IPS-NIHi7 (cell line): Measurements from ENCODE around the gene CREBL2.
"Not testable (repeated sequence)": the region's sequence is repeated elsewhere in the genome, so short reads cannot be mapped to it uniquely, and the experiment has no call there.

Experiments
- DNase-seq: peaks from one replicate; pipeline ENCODE4 v3.0.0; 2012; ENCODE audit warnings: mixed read lengths; ENCODE audit errors: extremely low spot score

CREBL2 gene, protein sequence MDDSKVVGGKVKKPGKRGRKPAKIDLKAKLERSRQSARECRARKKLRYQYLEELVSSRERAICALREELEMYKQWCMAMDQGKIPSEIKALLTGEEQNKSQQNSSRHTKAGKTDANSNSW

GRCh38 chr12:12611512-12612306 lies at the start of gene CREBL2:
TSS of gene CREBL2 (plus strand) at chr12:12611876. CDS start at chr12:12612173, 297 bp downstream.
- peak; percentile 92 for DNase-seq

GRCh38 chr12:12562016-12562483 lies 49.6 kb upstream of the CREBL2 start:
- DNase-seq = peak; percentile 22

- DNase-seq = peak; percentile 94
Measured at GRCh38 chr12:12562585-12563261, 49.0 kb upstream of the CREBL2 start, which contains the start of gene DUSP16. TSS of gene DUSP16 (minus strand) at chr12:12562863. CDS start at chr12:12521098, 41,765 bp downstream.

GRCh38 chr12:12563290-12563928 lies 48.3 kb upstream of the CREBL2 start:
- DNase-seq = no peak

- no peak for DNase-seq
Measured at GRCh38 chr12:12564911-12565310, 46.8 kb upstream of the CREBL2 start.

GRCh38 chr12:12565971-12566370 lies 45.7 kb upstream of the CREBL2 start:
- not testable (repeated sequence) for DNase-seq

- DNase-seq = no peak
Measured at GRCh38 chr12:12572659-12573058, 39.0 kb upstream of the CREBL2 start.

DNA sequence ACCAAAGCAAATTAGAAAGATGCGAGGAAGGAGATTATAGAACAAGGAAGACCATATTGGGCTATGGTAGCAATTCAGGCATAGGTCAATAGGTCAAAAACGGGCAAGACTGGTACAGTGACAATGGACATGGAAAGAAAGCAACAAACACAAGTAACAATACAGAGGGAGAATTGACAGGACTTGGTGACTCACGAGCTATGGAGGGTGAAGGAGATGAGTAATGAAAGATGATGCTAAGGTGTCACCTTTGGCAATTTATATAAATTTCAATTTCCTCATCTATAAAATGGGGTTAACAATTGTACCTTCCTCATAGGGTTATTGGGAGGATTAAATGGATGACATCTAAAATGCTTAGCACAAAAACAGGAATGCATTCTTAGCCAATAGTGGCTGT lies 33.9 kb upstream of the CREBL2 start:
- DNase-seq = no peak

GRCh38 chr12:12580716-12581115 lies 31.0 kb upstream of the CREBL2 start:
- not testable (repeated sequence) for DNase-seq

- no peak for DNase-seq
Measured at GRCh38 chr12:12582193-12582881, 29.3 kb upstream of the CREBL2 start.

GRCh38 chr12:12582895-12583303 lies 28.8 kb upstream of the CREBL2 start:
- DNase-seq = no peak

DNA sequence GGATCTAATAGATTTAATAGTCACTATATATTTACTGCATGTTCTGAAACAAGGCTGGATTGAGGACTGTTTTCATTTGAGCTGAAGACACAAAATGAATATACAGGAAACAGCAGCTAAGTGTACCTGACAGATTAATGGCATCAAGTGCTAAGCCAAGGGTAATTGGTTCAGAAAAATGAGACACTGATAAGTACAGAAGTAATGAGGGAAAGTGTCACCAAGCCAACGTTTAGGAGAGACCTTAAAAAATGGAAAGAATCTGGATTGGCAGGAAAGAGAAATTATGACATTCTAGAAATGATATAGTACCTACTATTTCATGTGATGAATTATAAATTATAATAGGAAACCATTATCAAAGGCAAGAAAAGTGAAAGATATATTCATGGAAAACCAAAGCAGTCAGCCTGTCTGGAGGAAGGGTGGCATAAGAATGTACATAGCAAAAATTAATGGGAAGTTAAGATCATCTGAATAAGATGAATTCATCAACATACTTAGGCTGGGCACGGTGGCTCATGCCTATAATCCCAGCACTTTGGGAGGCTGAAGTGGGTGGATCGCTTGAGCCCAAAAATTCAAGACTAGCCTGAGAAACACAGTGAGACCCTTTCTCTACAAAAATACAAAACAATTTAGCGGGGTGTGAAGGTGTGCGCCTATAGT lies 28.0 kb upstream of the CREBL2 start:
- no peak for DNase-seq

GRCh38 chr12:12585115-12585863 lies 26.4 kb upstream of the CREBL2 start:
- DNase-seq = no peak

DNA sequence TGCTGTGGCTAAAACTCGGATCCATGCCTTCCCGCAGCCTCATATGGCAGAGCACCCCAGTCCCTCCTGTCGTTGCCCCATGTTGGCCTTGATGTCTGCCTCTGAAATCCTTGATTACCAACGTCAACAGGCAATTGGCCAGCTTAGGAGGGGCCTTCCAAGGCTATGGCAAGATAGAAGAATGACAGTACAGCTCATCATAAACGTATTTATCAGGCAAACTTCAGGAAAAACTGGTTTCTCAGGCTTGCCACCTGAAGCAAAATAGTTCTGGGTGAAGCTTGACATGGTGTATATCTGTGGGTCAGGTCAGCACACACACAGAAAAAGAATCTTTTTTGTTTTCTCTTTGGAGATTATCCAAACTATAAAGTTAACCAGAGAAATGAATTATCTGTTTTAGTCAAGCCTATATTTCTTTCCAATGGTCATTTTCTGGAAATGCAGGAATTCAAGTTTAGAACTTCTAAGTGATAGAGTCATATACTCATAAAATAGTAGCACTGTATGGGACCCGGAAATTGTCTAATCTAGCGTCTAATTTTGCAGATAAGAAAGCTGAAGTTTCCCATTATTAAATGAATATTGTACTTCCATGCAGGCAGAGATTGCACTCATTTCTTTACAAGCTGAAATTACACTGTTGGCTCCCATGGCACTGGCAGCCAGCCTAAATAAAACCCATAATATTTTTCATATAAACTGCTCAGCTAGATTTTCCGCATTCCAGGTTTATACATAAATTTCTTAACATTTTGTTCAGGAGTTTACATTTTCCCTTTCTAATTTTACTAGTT lies 24.6 kb upstream of the CREBL2 start:
- no peak for DNase-seq

GRCh38 chr12:12587878-12588277 lies 23.8 kb upstream of the CREBL2 start:
- DNase-seq = no peak

DNA sequence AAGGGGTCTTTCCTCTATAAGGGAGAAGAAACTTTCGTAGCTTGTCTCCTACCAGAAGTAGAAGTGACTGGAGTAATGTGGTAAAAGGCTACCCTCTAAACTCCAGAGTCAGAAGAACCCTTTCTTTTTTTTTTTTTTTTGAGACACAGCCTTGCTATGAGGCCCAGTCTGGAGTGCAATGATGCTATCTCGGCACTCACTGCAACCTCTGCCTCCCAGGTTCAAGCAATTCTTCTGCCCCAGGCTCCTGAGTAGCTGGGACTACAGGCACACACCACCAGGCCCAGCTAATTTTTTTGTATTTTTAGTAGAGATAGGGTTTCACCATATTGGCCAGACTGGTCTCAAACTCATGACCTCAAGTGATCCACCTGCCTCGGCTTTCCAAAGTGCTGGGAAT lies 23.2 kb upstream of the CREBL2 start:
- DNase-seq = not testable (repeated sequence)

DNA sequence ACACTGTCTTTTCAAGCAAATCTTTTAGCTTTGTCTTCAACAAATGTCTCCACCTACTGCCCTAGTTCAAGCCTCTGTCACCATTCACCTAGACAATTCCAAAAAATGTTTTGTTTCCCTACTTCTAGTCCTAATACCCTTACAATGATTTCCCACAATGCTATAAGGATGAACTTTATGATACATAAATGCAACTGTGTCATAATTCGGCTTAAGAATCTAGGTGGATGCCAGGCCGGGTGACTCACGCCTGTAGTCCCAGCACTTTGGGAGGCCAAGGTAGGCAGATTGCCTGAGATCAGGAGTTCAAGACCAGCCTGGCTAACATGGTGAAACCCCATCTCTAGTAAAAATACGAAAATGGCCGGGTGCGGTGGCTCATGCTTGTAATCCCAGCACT lies 20.7 kb upstream of the CREBL2 start:
- DNase-seq = no peak

GRCh38 chr12:12592930-12593329 lies 18.7 kb upstream of the CREBL2 start:
- no peak for DNase-seq

GRCh38 chr12:12595929-12596328 lies 15.7 kb upstream of the CREBL2 start:
- DNase-seq = not testable (repeated sequence)
